GM23338 (cell line): ENCODE measurements around the gene WWOX. TPM values are rescaled to one million over a fixed set of nuclear protein-coding genes. Genes with fewer than 3 reads are reported as not detected.

Experiments
- ATAC-seq: fragments of 200-7000 bp; cut with Tn5 transposase; 3 replicates; pipeline ENCODE4 v1.9.1; 2020
- DNase-seq: peaks from one replicate; pipeline ENCODE4 v3.0.0-alpha.2; 2015; ENCODE audit warnings: low spot score
- H2AFZ ChIP-seq: fragments of 200-600 bp; sonication (generic); 2 replicates; pipeline ENCODE4 v1.8.0; 2016; ENCODE audit warnings: antibody characterized with exemption, mild to moderate bottlenecking, moderate library complexity
- H3F3A ChIP-seq: fragments of 200-600 bp; sonication (generic); replicated peaks from 2 replicates; pipeline ENCODE4 v1.8.0; 2017; ENCODE audit warnings: antibody characterized with exemption, mixed run types, low read depth
- H3K27ac ChIP-seq: fragments of 200-600 bp; sonication (generic); 2 replicates; pipeline ENCODE4 v1.6.1; 2016; ENCODE audit warnings: low read depth
- H3K27me3 ChIP-seq: fragments of 200-600 bp; sonication (generic); 2 replicates; pipeline ENCODE4 v1.8.0; 2016; ENCODE audit warnings: mild to moderate bottlenecking, mixed run types, moderate library complexity; ENCODE audit not compliant: insufficient read depth
- H3K36me3 ChIP-seq: fragments of 200-600 bp; sonication (generic); 2 replicates; pipeline ENCODE4 v1.8.0; 2016; ENCODE audit warnings: mild to moderate bottlenecking; ENCODE audit not compliant: insufficient read depth
- H3K4me1 ChIP-seq: fragments of 200-600 bp; sonication (generic); 2 replicates; pipeline ENCODE4 v1.8.0; 2016; ENCODE audit warnings: mild to moderate bottlenecking, moderate library complexity; ENCODE audit not compliant: insufficient read depth
- H3K4me2 ChIP-seq: fragments of 200-600 bp; sonication (generic); 2 replicates; pipeline ENCODE4 v1.7.1; 2017; ENCODE audit warnings: mixed run types
- H3K4me3 ChIP-seq: fragments of 200-600 bp; sonication (generic); 2 replicates; pipeline ENCODE4 v1.6.1; 2016; ENCODE audit warnings: mixed run types
- H3K79me2 ChIP-seq: fragments of 200-600 bp; sonication (generic); replicated peaks from 2 replicates; pipeline ENCODE4 v1.8.0; 2017; ENCODE audit warnings: mild to moderate bottlenecking; ENCODE audit not compliant: insufficient read depth
- H3K9me2 ChIP-seq: fragments of 200-600 bp; sonication (generic); 2 replicates; pipeline ENCODE4 v1.8.0; 2017; ENCODE audit not compliant: insufficient read depth
- H4K20me1 ChIP-seq: fragments of 200-600 bp; sonication (generic); replicated peaks from 2 replicates; pipeline ENCODE4 v1.8.0; 2017; ENCODE audit warnings: mild to moderate bottlenecking; ENCODE audit not compliant: insufficient read depth
- H3K27ac Mint-ChIP-seq: 2 replicates; pipeline ENCODE4 v1.8.0; 2020; ENCODE audit warnings: inconsistent platforms, mild to moderate bottlenecking, moderate library complexity, mixed read lengths
- H3K27me3 Mint-ChIP-seq: 3 replicates; pipeline ENCODE4 v1.8.0; 2022; ENCODE audit warnings: low read depth, mild to moderate bottlenecking, moderate library complexity, mixed read lengths, inconsistent platforms; ENCODE audit not compliant: insufficient read depth, poor library complexity
- H3K36me3 Mint-ChIP-seq: 3 replicates; pipeline ENCODE4 v1.8.0; 2021; ENCODE audit warnings: low read depth, mild to moderate bottlenecking, inconsistent platforms, moderate library complexity, mixed read lengths
- H3K4me1 Mint-ChIP-seq: 3 replicates; pipeline ENCODE4 v1.8.0; 2020; ENCODE audit warnings: mild to moderate bottlenecking, inconsistent platforms, mixed read lengths
- H3K4me3 Mint-ChIP-seq: 3 replicates; pipeline ENCODE4 v1.8.0; 2021; ENCODE audit warnings: moderate library complexity, mild to moderate bottlenecking, inconsistent platforms, mixed read lengths
- H3K9me3 Mint-ChIP-seq: 3 replicates; pipeline ENCODE4 v1.8.0; 2020; ENCODE audit warnings: moderate library complexity, mild to moderate bottlenecking, inconsistent platforms, mixed read lengths
- CREB1 ChIP-seq: fragments of 250-450 bp; sonication (Bioruptor Pico); IDR thresholded peaks from 2 replicates; pipeline ENCODE4 v1.5.0; 2020; ENCODE audit warnings: low read depth, mild to moderate bottlenecking, moderate library complexity
- CTCF ChIP-seq, 2 experiments: fragments of 200-600 bp in 1 of 2; sonication (generic) in 1 of 2; conservative IDR thresholded peaks; 2 replicates each; pipeline versions ENCODE4 v1.5.1 to v1.6.1; 2016 to 2017; ENCODE audit warnings: antibody characterized with exemption in 2 of 2, low read depth in 2 of 2, mild to moderate bottlenecking in 2 of 2, moderate library complexity in 1 of 2
- ETS1 ChIP-seq: IDR thresholded peaks from 2 replicates; pipeline ENCODE4 v1.6.1; 2016; ENCODE audit warnings: antibody characterized with exemption
- EZH2 ChIP-seq: fragments of 200-600 bp; sonication (generic); IDR thresholded peaks from one replicate; pipeline ENCODE4 v1.8.0; 2017; ENCODE audit warnings: antibody characterized with exemption, mild to moderate bottlenecking, low read depth; ENCODE audit not compliant: unreplicated experiment
- EZH2phosphoT487 ChIP-seq: fragments of 200-600 bp; sonication (generic); IDR thresholded peaks from one replicate; pipeline ENCODE4 v1.8.1; 2018; ENCODE audit warnings: antibody characterized with exemption; ENCODE audit not compliant: unreplicated experiment
- JUNB ChIP-seq: IDR thresholded peaks from one replicate; pipeline ENCODE4 v1.6.1; 2016; ENCODE audit warnings: antibody characterized with exemption; ENCODE audit not compliant: unreplicated experiment
- NANOG ChIP-seq: IDR thresholded peaks from 2 replicates; pipeline ENCODE4 v1.6.1; 2016; ENCODE audit warnings: antibody characterized with exemption, borderline replicate concordance
- POLR2AphosphoS5 ChIP-seq: IDR thresholded peaks from 2 replicates; pipeline ENCODE4 v1.6.1; 2016; ENCODE audit warnings: antibody characterized with exemption, low read depth
- REST ChIP-seq: IDR thresholded peaks from one replicate; pipeline ENCODE4 v1.6.1; 2018; ENCODE audit warnings: antibody characterized with exemption; ENCODE audit not compliant: unreplicated experiment
- STAT1 ChIP-seq: IDR thresholded peaks from one replicate; pipeline ENCODE4 v1.6.1; 2016; ENCODE audit warnings: antibody characterized with exemption; ENCODE audit not compliant: unreplicated experiment
- ZNF114 ChIP-seq: fragments of 250-450 bp; sonication (Bioruptor Pico); IDR thresholded peaks from 2 replicates; pipeline ENCODE4 v1.5.0; 2020; ENCODE audit warnings: mild to moderate bottlenecking, moderate library complexity
- ZNF331 ChIP-seq: fragments of 250-450 bp; sonication (Bioruptor Pico); IDR thresholded peaks from 2 replicates; pipeline ENCODE4 v1.5.0; 2020; ENCODE audit warnings: low read depth, mild to moderate bottlenecking, moderate library complexity
- ZNF462 ChIP-seq: fragments of 250-450 bp; sonication (Bioruptor Pico); IDR thresholded peaks from 2 replicates; pipeline ENCODE4 v1.5.0; 2020; ENCODE audit warnings: mild to moderate bottlenecking, moderate library complexity
- polyA plus RNA-seq: library from polyadenylated mRNA; unstranded; fragments of >200 nt; fragmentation: Nextera tagmentation; extraction: Ambion mirVana; gene quantifications from 2 replicates; pipeline ENCODE4 v1.2.1, GENCODE V29; 2016
- total RNA-seq: library from RNA; depleted of rRNA; stranded (reverse); fragments of >200 nt; shearing (Covaris generic); gene quantifications from 2 replicates; pipeline ENCODE4 v1.2.3, GENCODE V29; 2014

Gene WWOX
- total and polyA plus RNA-seq, 2 experiments from 2014 or later: 10.0 to 19.3 TPM

- DNase-seq: no peak
- H3K9me3 Mint-ChIP-seq: no peaks in the 10 kb centered on the region
These were observed 640.8 kb downstream of the WWOX start for GRCh38 chr16:78740269-78740668.

More at GRCh38 chr16:78740269-78740668, 640.8 kb downstream of the WWOX start:
- Mint-ChIP-seq H3K27me3 (no peaks in the 10 kb centered on the region), H3K36me3 (no peaks in the 10 kb centered on the region), H3K4me3 (no peak overlapping the region), H3K4me1 (no peaks in the 10 kb centered on the region; the same call in 1 of the 3 replicates), H3K27ac (no peak overlapping the region)
- no peak for TF ChIP-seq EZH2phosphoT487
- TF ChIP-seq CTCF (conservative IDR thresholded peaks at IDR 0.05; ENCODE audit: low read depth in 2 of 2): no peak
- no peak for TF ChIP-seq ZNF114 (CRISPR knock-in tag)
- no peak for TF ChIP-seq EZH2
- no peak for TF ChIP-seq ETS1
- TF ChIP-seq CREB1: no peak
- no peak for TF ChIP-seq POLR2AphosphoS5
- no peak for TF ChIP-seq ZNF462 (CRISPR knock-in tag)
- TF ChIP-seq NANOG: no peak
- TF ChIP-seq STAT1: no peak
- no peak for TF ChIP-seq ZNF331
- no peak for TF ChIP-seq JUNB
- no peak for TF ChIP-seq REST
- H3K9me2 ChIP-seq: no peaks in the 10 kb centered on the region
- H3K36me3 ChIP-seq: no peaks in the 10 kb centered on the region
- H3K4me1 ChIP-seq: no peaks in the 10 kb centered on the region
- no peaks in the 10 kb centered on the region for H4K20me1 ChIP-seq
- no peak overlapping the region for H3K4me2 ChIP-seq
- H2AFZ ChIP-seq: no peak overlapping the region
- no peak overlapping the region for H3K4me3 ChIP-seq
- H3K79me2 ChIP-seq: no peaks in the 10 kb centered on the region
- ATAC-seq: no peak
- H3K27ac ChIP-seq: no peak overlapping the region
- H3F3A ChIP-seq: no peaks in the 10 kb centered on the region
- H3K27me3 ChIP-seq: no peaks in the 10 kb centered on the region
